Measurements from ENCODE around the gene JPT2.
A peak's percentile ranks its signal among the peaks of the same experiment; 100 is the strongest.
"Not testable (repeated sequence)": the region's sequence is repeated elsewhere in the genome, so short reads cannot be mapped to it uniquely, and the experiment has no call there.

Gene JPT2

DNA sequence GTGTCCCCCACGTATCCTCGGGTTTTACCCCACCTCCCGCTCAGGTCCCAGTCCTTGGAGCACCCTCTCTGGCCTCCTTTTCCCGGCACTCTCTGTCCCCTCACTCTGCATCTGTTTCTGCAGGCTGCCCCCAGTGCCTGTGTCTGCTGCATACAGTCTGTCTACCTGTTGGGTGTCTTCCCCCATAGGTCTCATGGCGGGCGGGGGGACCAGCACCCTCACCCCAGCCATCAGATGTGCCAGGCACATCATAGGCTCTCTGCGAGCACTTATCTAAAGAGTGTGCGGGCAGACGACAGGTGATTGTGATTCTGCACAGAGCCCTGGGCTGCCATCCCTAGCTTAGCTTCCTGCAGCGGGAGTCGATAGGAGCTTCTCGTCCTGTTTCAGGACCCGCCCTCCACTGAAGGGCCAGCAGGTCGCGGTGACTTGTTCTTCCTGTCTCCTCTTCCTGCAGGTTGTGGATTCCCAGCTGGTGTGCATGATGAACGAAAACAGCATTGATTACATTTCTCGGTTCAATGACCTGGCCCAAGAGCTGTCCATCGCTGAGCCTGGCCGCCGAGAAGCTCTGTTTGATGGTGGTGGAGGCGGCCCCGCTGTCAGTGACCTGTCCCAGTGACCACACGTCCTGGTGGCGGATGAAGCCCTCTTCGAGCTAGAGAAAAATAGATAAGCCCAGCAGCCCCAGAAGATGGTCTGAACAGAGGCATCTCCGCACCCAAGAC lies 4.5 kb upstream of the JPT2 start:
- no peak for DNase-seq (ENCODE audit: low read depth in 4 of 4, low spot score in 1 of 4)

DNA sequence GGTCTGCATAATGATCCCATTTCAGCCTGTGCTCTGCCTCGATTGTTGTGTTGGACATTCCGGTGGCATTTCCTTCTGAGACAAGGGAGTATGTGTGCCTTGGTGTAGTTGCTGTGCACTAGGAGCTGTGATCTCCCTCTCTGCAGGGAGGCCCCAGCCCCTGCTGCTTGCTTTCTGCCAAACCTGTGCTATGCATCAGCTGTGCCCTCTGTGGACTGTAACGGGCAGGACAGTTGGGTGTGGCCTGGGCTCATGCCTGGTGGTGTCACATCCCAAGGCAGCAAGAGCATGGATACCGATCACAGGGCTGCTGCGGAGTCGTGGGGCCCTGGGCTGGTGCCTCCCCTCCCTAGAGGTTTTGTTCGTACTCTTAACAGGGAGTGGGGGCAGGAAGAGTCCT lies 3.8 kb upstream of the JPT2 start:
- DNase-seq (ENCODE audit: low read depth in 4 of 4, low spot score in 1 of 4) = no peak

DNA sequence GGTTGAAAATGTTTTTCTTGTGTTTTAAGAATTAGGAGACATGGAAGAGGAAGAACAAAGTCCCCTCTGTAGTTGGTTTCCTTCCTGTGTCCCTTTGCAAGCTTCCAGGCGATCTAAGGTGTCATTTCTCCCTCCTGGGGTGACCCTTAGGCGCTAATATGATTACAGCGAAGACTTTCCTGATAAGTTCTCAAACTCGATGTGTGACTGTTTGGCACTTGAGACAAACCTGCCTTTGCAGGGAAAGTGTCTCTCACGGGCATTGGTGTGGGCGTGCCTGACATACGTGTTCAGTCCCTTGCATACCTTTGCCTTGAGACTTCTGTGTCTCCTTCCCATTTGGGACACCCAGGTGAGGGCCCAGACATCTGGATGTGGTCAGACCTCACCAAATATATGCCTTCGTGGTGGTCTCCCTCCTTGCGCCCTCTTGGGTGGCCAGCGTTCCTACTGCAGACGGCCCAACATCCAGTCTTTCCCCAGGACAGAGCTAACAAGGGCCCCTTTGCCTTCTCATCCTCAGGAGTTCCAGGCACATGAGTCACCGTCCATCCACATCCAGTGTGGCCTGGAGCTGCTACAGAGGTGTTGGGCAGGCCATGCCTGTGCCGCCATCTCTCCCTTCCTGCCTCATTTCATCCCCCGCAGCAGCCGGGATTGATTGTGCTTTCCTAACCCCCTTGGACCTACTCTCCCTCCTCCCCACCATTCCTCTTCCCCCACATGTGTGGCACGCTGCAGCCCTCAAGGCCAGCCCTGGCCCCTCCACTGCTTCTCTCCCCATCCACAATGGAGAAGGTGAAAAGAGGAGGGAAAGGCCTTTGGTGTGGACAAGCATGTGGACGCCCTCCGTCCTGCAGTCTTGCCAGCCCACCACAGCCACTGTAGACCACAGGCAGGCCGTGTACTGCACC lies 3.1 kb upstream of the JPT2 start:
- DNase-seq (ENCODE audit: low read depth in 4 of 4, low spot score in 1 of 4) = no peak

DNA sequence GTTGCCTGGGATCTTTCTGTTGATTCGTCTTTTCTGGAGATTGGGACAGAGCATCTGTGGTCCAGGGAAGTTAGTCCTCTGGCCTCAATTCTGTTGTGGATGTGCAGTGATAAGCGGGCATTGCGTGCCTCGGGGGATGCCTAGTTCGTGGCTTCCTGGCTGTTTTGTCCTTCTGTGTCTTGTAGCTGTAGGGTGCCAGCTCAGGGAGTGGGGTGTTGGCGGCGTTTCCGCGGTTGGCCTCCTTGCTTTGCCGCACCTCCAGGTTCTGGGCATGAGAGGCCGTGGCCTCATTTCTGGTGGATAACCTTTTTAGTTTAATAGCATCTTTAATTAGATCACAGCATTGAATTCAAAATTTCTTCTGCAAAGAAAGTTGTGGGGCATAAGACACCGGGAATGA lies 1.4 kb upstream of the JPT2 start:
- no peak for DNase-seq (ENCODE audit: low read depth in 4 of 4, low spot score in 1 of 4)

DNA sequence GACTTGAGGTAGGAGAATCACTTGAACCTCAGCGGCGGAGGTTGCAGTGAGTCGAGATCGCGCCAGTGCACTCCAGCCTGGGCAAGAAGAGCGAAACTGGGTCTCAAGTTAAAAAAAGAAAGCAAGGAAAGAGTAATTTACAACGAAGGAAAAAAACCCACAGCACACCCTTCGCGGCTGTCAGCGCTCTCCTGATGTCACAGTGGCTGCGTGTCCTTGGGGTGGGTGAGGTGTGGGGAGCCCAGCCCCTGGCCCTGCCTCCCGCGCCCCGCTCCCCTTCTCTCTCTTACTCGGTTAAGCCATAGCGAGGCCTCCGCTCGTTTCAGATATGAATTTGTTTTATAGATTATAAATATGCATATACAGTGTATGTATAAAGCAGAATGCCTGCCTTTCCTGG lies 740 bp upstream of the JPT2 start:
- no peak for DNase-seq (ENCODE audit: low read depth in 4 of 4, low spot score in 1 of 4)

DNA sequence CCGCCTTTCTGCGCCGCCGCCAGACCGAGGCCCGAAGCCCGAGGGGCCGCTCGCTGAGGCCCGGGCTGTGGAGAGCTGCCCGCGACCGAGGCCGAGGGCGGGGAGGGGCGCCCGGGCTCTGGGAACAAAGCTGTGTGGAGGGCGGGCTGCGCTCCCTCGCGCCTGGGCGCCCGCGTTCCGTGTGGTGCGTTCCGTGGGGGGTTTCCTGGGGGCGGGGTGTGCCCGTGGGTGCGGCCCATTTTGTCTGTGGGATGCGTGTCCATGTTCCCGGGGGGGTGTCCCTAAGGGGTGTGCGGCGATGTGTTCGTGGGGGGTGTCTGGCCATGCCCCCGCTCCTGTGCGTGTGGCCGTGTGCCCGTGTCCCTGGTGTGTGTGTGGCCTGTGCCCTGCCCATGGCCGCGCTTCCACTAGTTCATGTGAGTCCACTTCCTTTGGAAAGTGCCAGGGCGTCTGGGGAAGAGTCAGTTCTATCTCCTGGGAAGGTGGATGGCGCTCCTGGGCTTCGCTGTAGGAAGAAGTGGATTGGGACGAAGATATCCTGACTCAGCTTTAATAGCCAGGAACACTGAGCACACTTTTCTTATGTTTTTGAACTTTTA lies 520 bp downstream of the JPT2 start:
- DNase-seq (ENCODE audit: low read depth in 4 of 4, low spot score in 1 of 4) = peak in 3 of 4 experiments; percentile 17 to 30 (median 17)

DNA sequence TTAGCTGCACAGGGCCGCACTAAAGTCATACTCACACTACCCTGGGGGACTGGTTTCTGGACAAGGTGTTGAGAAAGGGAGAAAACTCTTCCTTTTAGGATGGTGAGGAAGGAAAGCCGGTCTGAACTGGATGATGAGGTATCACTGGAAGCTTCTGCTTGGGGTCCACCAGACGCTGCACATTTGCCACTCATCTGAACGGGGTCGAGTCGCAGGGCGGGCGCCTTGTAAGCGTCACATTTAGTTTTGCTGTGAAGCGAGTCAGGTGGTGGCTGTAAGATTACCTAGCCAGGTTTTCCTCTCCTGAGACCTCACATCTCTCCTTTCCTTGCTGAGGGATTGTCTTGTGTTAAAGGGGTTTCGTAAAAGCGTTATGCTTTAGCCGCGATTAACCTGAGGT lies 2.3 kb downstream of the JPT2 start:
- no peak for DNase-seq (ENCODE audit: low read depth in 4 of 4, low spot score in 1 of 4)

DNA sequence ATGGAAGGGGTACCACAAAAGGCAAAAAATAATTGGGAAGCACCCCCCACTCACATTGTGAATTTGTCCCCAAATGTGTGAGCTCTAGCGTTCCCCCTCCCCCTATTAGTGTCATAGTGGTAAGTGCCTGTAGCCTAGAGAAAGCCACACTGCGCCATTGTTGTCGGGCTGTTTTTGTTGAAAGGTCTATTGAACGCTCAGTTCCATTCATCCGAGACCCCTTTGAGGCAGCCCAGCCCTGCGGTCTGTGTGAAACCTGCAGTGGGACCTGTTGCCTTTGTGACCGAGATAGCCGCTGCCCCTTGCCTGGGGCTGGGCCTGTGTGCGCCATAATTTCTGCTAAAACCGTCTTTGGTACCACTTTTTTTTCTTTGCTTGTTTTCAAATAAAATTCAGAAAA lies 3.0 kb downstream of the JPT2 start:
- DNase-seq (ENCODE audit: low read depth in 4 of 4, low spot score in 1 of 4) = no peak

DNA sequence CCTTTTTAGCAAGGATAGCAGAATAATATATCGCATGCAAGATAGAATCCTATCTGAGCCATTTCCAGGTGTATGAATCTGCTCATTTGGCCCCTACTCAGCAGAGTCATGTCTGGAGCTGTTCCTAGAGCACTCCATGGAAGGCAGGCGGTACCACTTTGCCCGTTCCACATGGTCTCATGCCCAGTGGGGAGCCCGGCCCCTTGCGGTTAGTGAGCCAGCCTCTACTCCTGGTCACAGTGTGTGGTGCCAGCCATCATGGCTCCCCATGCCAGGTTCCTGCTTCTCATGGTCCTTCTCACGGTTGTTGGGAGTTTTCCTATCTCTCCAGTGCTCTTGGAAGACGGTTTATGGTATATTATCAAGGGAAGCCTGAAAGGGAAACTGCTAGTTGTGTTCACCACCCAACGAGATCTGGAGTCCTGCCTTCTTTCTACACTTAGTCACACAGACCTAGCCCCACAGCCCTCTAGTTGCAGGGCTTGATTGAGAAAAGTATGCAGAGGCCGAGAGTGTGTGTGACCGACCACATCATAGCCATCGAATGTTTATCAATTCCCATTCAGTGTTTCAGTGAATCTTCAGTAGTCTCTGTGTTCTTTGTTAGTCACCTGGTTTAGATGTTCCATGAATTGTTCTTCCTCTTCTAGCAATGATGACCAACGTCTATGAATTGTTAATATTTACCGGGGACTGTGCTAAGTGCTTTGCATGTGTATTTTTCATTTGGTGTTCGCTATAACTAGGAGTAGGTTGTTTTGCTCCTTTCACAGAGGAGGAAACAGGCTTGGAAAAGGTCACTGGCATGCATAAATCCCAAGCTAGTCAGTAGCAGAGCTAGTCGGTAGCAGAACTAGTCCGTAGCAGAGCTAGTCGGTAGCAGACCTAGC lies 9.6 kb downstream of the JPT2 start:
- DNase-seq (ENCODE audit: low read depth in 4 of 4, low spot score in 1 of 4) = no peak

DNA sequence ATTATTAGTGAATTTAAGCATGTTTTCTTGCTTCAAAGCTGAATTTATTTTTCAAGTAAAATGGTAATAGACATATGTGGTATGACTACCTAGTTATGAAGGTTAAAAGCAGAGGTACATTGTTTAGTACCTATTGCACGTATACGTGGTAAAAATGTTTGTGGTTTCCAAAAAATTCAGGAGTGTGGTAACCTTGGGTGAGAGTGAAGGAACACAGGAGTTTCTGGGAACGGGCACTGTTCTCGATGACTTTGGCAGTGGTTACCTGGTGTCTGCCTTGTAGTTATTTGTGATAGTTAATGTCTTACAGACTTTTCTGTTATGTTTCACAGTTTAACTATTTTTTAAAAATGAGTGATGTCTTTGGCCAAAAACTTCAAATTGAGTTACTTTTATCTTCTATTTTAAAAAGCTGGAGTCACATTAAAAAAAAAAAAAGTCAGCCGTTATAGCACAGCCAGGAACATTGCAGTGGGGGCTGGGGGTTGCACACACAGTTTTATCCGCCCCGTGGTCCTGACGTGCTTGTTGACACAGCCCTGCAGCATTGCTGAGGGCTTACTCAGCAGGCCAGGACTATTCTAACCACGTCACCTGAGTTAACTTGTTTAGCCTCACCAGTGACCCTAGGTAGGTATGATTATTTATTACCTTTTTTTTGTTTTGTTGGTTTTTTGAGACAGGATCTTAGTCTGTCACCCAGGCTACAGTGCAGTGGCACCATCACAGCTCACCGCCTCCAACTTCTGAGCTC lies 10.9 kb downstream of the JPT2 start:
- no peak for DNase-seq (ENCODE audit: low read depth in 4 of 4, low spot score in 1 of 4)

DNA sequence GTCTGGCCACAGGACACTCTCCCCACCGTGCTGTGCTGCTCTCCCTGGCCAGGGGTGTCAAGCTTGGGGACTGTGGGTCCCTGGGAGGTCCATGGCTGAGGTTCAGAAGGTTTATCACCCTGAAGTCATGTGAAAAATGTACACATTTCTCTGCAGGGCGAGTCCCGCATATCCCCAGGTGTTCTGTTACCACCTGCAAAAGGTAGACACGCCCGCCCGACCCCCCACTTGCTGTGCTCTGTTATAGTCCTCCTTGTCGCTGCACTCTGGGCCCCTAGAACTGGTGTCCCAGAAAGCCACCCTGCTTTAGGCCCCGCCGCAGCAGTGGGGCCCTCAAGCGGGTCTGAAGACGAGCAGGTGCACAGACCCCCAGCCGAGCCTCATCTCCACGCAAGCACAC lies 11.8 kb downstream of the JPT2 start:
- no peak for DNase-seq (ENCODE audit: low read depth in 4 of 4, low spot score in 1 of 4)

DNA sequence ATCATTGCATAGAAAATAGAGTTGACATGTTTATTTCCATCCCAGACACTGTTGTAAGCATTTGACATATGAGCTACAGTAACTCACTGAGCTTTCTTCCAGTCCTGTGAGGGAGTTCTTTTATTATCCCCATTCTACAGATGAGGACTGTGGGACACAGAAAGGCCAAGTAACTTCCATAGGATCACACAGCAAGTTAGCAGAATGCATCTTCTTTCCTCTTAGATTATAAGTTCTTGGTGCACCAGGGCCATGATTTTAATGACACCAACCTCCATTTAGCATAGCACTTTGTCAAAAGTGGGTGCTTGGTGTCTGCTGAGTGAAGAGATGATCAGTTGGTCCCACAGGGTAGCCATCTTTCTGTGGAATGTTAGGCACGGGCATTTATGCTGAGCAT lies 12.7 kb downstream of the JPT2 start:
- no peak for DNase-seq (ENCODE audit: low read depth in 4 of 4, low spot score in 1 of 4)

DNA sequence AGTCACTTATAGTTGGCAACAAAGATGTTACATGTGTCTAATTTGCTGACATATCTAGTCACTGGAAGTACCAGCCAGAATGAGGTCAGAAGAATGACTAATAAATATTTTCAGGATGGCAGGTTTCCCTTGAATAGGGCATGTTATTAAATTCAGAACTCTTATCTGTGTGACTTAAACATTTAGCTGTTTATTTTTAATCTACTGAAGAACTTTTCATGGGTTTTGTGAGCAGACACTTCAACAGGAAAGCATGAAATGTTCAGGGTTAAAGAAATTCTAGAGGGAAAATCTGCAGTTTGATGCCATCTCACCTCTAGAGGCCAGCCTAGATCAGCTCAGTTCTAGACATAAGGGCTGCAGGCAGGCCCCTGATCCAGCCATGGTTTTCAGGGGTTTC lies 13.2 kb downstream of the JPT2 start:
- DNase-seq (ENCODE audit: low read depth in 4 of 4, low spot score in 1 of 4) = no peak

DNA sequence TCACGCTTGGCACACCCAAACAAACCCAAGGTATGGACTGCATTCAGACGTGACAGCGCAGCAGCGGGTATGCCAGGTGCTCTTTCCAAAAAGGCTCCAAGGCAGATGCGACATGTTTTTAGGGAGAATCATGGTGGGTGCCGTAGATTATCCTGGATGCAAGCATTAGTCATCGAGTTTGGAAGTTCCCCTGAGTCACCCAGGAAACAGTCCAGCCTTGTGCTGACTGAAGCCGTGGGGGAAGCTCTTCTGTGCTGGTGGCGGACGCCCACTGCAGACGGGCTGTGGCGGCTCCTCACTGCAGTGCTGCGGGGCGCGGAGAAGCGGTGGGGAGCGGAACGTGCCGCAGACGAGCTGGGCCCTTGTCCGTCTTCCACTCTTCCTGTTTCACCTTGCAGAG lies 13.9 kb downstream of the JPT2 start:
- no peak for DNase-seq (ENCODE audit: low read depth in 4 of 4, low spot score in 1 of 4)

DNA sequence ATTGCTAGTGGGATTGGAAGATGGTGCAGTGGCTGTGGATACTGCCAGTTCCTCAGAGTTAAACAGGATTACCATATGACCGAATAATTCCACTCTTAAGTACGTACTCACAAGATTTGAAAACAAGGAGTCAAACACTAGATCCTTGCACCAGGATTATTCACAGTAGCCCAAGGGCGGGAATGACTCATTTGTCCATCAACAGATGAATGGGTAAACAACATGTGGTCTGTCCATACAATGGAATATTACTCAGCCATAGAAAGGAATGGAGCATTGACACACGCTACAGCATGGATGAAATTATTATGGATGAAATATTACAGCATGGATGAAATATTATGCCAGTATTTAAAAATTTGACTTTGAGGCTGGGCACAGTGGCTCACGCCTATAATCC lies 18.8 kb downstream of the JPT2 start:
- DNase-seq (ENCODE audit: low read depth in 4 of 4, low spot score in 1 of 4) = no peak

DNA sequence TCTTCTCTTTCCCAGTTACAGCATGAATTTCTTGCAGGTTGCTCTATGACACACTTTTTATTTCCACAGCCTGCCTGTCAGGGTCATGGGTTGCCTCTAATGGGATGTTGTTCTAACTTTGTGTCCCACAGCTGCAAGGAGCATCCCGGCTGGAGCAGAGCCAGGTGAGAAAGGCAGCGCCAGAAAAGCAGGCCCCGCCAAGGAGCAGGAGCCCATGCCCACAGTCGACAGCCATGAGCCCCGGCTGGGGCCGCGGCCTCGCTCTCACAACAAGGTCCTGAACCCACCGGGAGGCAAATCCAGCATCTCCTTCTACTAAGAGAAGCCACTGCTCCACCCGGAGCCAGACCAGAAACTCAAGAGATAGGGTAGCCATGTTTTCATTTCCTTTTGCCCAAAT lies 20.6 kb downstream of the JPT2 start:
- no peak for DNase-seq (ENCODE audit: low read depth in 4 of 4, low spot score in 1 of 4)

DNA sequence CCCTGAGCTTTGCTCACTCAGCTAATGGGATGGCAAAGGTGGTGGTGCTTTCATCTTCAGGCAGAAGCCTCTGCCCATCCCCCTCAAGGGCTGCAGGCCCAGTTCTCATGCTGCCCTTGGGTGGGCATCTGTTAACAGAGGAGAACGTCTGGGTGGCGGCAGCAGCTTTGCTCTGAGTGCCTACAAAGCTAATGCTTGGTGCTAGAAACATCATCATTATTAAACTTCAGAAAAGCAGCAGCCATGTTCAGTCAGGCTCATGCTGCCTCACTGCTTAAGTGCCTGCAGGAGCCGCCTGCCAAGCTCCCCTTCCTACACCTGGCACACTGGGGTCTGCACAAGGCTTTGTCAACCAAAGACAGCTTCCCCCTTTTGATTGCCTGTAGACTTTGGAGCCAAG lies 22.2 kb downstream of the JPT2 start:
- no peak for DNase-seq (ENCODE audit: low read depth in 4 of 4, low spot score in 1 of 4)

DNA sequence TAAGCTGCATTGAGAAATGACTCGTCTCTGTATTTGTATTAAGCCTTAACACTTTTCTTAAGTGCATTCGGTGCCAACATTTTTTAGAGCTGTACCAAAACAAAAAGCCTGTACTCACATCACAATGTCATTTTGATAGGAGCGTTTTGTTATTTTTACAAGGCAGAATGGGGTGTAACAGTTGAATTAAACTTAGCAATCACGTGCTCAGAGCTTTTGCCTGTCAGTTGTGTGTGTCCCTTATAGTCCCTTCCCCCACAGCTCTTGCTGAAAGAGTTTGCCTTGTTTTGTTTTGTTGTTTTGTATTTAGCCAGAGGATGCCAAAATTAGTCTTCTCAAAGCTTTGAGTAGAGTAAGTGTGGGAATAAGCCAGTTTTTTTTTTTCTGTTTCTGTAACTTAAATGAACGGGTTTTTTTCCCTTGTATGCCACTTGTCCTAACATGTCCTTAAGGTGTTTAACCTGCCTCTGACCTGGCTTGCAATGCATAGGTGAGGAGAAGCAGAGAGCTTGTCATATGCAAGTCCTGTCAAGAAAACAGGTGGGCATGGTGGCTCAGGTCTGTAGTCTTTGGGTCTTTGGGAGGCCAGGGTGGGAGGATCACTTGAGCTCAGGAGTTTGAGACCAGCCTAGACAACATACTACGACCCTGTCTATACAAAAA lies 23.3 kb downstream of the JPT2 start:
- no peak for DNase-seq (ENCODE audit: low read depth in 4 of 4, low spot score in 1 of 4)

DNA sequence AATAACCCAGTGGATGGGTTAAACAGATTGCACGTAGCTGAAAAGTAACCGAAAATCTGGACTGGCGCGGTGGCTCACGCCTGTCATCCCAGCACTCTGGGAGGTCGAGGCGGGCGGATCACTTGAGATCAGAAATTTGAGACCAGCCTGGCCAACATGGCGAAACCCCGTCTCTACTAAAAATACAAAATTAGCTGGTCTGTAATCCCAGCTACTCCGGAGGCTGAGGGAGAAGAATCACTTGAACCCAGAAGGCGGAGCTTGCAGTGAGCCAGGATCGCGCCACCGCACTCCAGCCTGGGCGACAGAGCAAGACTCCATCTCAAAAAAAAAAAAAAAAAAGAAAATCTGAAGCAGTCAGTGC lies 27.2 kb downstream of the JPT2 start:
- DNase-seq (ENCODE audit: low read depth in 4 of 4, low spot score in 1 of 4) = not testable (repeated sequence)

Measured in stimulated activated CD4-positive, alpha-beta T cell treated with anti-CD3 and anti-CD28 coated beads, Interleukin-1b, Interleukin-23, amount 100 ng/mL, for 24 hours (primary cell).